SH-SY5Y (cell line): ENCODE results near the gene DLG2.

ENCODE experiments used
- GATA2 ChIP-seq: IDR thresholded peaks from 2 replicates; pipeline ENCODE4 v1.6.1; 2011; ENCODE audit warnings: mild to moderate bottlenecking, low read depth, low read length
- GATA3 ChIP-seq: IDR thresholded peaks from 2 replicates; pipeline ENCODE4 v1.6.1; 2011; ENCODE audit warnings: low read depth, mild to moderate bottlenecking, low read length, moderate library complexity

GRCh38 chr11:85133636-85134035, 493.5 kb downstream of the DLG2 start:
- TF ChIP-seq GATA2 (no peak), GATA3 (no peak)
